ENCODE measurements around the gene KLK6.

GRCh38 chr19:50910722-50911121 lies 58.7 kb downstream of the KLK6 start:
- TF ChIP-seq CTCF (IDR thresholded peaks at IDR 0.05; ENCODE audit: insufficient read depth, low read length, poor library complexity, severe bottlenecking): no peak
- no peak for TF ChIP-seq EZH2phosphoT487 (conservative IDR thresholded peaks at IDR 0.05; ENCODE audit: low read length)
